GM12801 (cell line): ENCODE results near the gene GPR132.

ENCODE experiments used
- CTCF ChIP-seq: IDR thresholded peaks from one replicate; pipeline ENCODE4 v1.5.1; 2011; ENCODE audit warnings: control low read depth; ENCODE audit not compliant: insufficient read length; ENCODE audit errors: extremely low read depth

The GPR132 gene

GRCh38 chr14:105100910-105101309 lies 35.7 kb upstream of the GPR132 start:
- no peak for TF ChIP-seq CTCF

GRCh38 chr14:105099778-105100177 lies 34.5 kb upstream of the GPR132 start:
- no peak for TF ChIP-seq CTCF

- TF ChIP-seq CTCF = no peak
Observed at GRCh38 chr14:105098316-105098715, 33.1 kb upstream of the GPR132 start.

- no peak for TF ChIP-seq CTCF
Observed at GRCh38 chr14:105097794-105098127, 32.5 kb upstream of the GPR132 start.

DNA sequence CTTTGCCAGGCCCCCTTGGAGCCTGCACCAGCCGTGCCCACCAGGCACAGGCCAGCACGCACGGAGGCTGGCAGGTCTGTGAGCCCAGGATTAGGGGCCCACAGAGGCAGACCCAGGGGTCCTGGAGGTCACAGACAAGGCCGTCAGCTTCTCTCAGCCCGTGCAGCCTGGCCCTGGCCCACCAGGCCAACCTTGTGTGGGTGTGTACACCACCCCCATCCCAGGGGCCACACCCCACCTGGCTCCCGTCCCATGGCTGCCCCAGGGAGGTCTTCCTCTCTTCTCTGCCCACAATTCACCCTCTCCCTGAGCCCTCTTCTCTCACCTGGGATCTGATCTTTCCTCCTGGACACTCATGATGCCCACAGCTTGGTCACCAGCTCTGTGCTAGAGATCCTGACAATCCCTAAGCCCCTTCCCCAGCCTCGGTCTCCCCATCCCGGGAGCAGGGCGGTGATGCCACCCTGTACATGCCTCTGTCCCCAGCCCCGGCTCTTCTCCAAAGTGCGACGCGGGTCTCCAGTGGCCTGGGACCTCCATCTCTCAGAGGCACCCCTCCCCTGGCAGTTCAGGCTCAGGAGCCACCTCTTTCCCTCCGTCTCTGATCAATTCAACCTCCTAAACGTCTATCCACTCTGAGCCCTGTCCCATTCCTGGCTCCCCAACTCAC lies 31.1 kb upstream of the GPR132 start:
- TF ChIP-seq CTCF = no peak

DNA sequence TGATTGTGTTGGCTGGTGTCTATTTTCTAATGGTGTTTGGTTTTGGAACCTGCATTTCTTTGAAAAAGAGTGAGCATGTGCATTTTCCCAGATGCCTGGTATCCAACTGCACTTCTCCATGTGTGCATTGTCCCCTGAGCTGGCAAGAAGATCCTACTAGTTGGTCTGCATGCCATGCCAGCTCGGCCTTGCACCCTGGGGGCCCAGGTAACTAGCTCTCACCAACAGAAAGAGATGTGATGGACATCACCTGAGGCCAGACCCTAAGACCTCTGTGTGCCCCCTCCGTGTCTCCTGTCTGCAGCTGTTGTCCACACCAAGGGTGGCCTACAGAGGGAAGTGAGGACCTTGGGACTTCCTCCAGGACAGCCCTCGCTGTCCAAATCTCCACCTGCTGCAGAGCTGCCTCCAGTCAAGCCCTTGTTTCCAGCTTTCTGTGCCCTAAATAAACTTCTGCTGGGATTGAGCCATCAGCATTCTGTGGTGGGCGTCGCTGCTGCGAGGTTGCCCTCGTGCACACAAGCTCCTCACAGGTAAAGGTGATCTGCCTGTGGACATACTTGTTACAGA lies 30.1 kb upstream of the GPR132 start:
- TF ChIP-seq CTCF = no peak

GRCh38 chr14:105094193-105094907 lies 29.1 kb upstream of the GPR132 start:
- TF ChIP-seq CTCF = no peak
